ENCODE measurements around the gene ANGPTL3.

The ANGPTL3 gene

GRCh38 chr1:62628506-62628905 lies 31.2 kb downstream of the ANGPTL3 start:
- no peak for DNase-seq

- no peak for DNase-seq
Observed at GRCh38 chr1:62637392-62638105, 40.2 kb downstream of the ANGPTL3 start.

GRCh38 chr1:62643283-62643682 lies 46.0 kb downstream of the ANGPTL3 start:
- DNase-seq = no peak

GRCh38 chr1:62652387-62652786 lies 55.1 kb downstream of the ANGPTL3 start:
- no peak for DNase-seq

GRCh38 chr1:62654744-62655143 lies 57.4 kb downstream of the ANGPTL3 start:
- no peak for DNase-seq
